Breast epithelium (tissue), 4 donors: Measurements from ENCODE around the gene RAB33A. TPM values are rescaled to one million over a fixed set of nuclear protein-coding genes. Genes with fewer than 3 reads are reported as not detected.

Source experiments
- DNase-seq, 2 donors: peaks; one replicate each; pipeline ENCODE4 v3.0.0-alpha.2; 2019; ENCODE audit warnings: low spot score in 2 of 2
- H3K27ac ChIP-seq, 2 donors: fragments of 200-600 bp; sonication (generic) in 1 of 2; one replicate each; pipeline ENCODE4 v1.5.1; 2016 to 2019; ENCODE audit warnings: mild to moderate bottlenecking in 1 of 2
- H3K27me3 ChIP-seq, 2 donors: fragments of 200-600 bp; sonication (generic) in 1 of 2; one replicate each; pipeline versions ENCODE4 v1.5.1 to v1.6.0; 2017 to 2019; ENCODE audit warnings: control low read depth in 1 of 2, mild to moderate bottlenecking in 1 of 2
- H3K36me3 ChIP-seq: fragments of 200-600 bp; one replicate; pipeline ENCODE4 v1.5.1; 2019
- H3K4me1 ChIP-seq, 2 donors: fragments of 200-600 bp; sonication (generic); one replicate each; pipeline ENCODE4 v1.5.1; 2016 to 2019; ENCODE audit warnings: control low read depth in 1 of 2
- H3K4me3 ChIP-seq, 3 donors: fragments of 200-600 bp; sonication (generic); 1 replicate in 2 of 3; 2 replicates in 1 of 3; pipeline ENCODE4 v1.5.1; 2016 to 2019; ENCODE audit warnings: mild to moderate bottlenecking in 3 of 3, moderate library complexity in 2 of 3
- H3K9me3 ChIP-seq, 2 donors: fragments of 200-600 bp; sonication (generic) in 1 of 2; one replicate each; pipeline ENCODE4 v1.5.1; 2016 to 2019; ENCODE audit warnings: control low read depth in 1 of 2
- POLR2A ChIP-seq: fragments of 450-650 bp; IDR thresholded peaks from one replicate; pipeline ENCODE4 v1.6.1; 2016; ENCODE audit warnings: antibody characterized with exemption, mild to moderate bottlenecking, moderate library complexity
- POLR2AphosphoS5 ChIP-seq, 3 donors: sonication (generic); formaldehyde crosslinking; IDR thresholded peaks; one replicate each; pipeline ENCODE4 v1.6.1; 2017; ENCODE audit warnings: antibody characterized with exemption in 3 of 3
- intact Hi-C: fragments of 100-400 bp; cut with DNase I; formaldehyde crosslinking; loops from one replicate; pipeline ENCODE4 v1.15.1; 2023; ENCODE audit warnings: low total_unique reads
- total RNA-seq, 3 donors: library from RNA; depleted of rRNA; stranded (reverse); fragments of >200 nt; gene quantifications; one replicate each; pipeline ENCODE4 v1.1.0, GENCODE V29; 2016
- TF ChIP-seq, protein P1 (sequence below), 3 donors: fragments of 450-650 bp; IDR thresholded peaks; one replicate each; pipeline ENCODE4 v1.5.1; 2016 to 2017; ENCODE audit warnings: antibody characterized with exemption in 3 of 3, mild to moderate bottlenecking in 3 of 3, moderate library complexity in 3 of 3

Gene RAB33A
- total RNA-seq, 3 donors from 2014 or later = 0.73 to 2.6 (median 1.6) TPM

DNA sequence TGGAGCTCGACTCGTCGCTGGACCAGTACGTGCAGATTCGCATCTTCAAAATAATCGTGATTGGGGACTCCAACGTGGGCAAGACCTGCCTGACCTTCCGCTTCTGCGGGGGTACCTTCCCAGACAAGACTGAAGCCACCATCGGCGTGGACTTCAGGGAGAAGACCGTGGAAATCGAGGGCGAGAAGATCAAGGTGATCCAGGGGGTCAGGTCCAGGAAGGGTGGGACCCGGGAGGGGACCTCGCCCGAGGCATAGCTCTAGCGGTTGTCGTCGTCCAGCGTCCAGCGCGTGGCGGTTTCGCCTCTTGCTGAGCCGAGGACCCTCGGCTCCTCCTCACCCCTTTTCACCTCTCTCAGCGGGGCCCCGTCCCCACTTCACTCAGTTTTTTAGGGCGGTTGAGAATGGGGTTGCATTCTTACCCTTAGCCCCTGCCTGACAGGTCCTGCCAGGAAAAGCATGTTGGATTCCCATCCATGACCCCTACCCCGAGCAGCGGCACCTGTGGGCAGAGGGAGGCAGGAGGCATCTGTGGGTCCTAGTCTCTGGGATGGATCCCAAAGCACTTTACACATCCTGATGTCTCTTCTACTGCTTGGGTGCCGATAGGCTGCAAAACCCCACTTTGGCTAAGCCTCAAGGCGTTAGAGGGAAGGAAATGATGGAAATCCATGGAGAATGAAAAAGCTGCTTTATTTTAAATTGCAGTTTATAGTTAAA, 524 bp downstream of the RAB33A start:
- peak overlapping the region in 1 of 2 donors; percentile 56 for H3K27ac ChIP-seq
- H3K27me3 ChIP-seq = peaks cover 0 to 39% of the 10 kb centered on the region in 2 donors
- no peaks in the 10 kb centered on the region for H3K9me3 ChIP-seq
- DNase-seq = no peak
- H3K36me3 ChIP-seq = no peaks in the 10 kb centered on the region
- H3K4me3 ChIP-seq = peak overlapping the region; percentile 44 to 67 (median 47)
- H3K4me1 ChIP-seq = no peaks in the 10 kb centered on the region
- intact Hi-C loops = no loop called here
- TF ChIP-seq POLR2AphosphoS5 (IDR thresholded peaks at IDR 0.05) (no peak), POLR2A (no peak)
- TF ChIP-seq, protein P1, sequence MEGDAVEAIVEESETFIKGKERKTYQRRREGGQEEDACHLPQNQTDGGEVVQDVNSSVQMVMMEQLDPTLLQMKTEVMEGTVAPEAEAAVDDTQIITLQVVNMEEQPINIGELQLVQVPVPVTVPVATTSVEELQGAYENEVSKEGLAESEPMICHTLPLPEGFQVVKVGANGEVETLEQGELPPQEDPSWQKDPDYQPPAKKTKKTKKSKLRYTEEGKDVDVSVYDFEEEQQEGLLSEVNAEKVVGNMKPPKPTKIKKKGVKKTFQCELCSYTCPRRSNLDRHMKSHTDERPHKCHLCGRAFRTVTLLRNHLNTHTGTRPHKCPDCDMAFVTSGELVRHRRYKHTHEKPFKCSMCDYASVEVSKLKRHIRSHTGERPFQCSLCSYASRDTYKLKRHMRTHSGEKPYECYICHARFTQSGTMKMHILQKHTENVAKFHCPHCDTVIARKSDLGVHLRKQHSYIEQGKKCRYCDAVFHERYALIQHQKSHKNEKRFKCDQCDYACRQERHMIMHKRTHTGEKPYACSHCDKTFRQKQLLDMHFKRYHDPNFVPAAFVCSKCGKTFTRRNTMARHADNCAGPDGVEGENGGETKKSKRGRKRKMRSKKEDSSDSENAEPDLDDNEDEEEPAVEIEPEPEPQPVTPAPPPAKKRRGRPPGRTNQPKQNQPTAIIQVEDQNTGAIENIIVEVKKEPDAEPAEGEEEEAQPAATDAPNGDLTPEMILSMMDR (IDR thresholded peaks at IDR 0.05) = no peak

DNA sequence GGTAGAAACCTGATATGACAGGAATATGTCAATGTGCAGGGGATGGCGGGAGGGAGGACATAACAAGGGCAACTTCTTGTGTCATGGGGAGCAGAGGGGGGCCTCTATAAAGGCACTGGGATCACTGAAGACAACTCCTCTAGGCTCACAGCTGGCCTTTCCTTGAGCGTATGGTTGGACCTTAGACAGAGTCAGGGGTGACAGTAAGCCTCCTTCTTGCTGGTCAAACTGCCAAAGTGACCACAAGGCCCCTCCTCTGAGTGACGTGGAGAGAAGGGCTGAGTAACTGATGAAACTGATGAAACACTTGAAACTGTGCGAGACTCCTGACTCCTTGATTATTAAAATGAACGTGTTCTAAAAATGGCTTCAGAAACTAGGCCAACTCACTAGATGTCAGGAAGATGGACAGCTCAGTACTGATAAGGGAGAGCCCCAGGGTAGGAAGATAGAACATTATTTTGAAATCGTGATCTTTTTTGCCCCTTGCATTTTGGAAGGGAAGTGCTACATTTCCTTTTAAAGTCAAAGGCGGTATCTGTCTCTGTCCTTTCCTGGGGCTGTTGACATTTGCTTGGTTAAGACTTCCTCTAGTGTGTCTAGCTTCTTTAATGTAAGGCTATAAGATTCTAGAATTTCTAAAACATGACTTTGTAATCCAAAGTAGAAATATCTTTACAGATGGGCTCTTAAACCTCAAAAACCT, 1.6 kb downstream of the RAB33A start:
- no peaks in the 10 kb centered on the region for H3K9me3 ChIP-seq
- TF ChIP-seq POLR2AphosphoS5 (IDR thresholded peaks at IDR 0.05) = no peak
- no peak for TF ChIP-seq POLR2A
- TF ChIP-seq, protein P1 (IDR thresholded peaks at IDR 0.05) = no peak
- peak overlapping the region; percentile 38 to 80 for H3K27ac ChIP-seq
- H3K4me1 ChIP-seq = no peaks in the 10 kb centered on the region
- DNase-seq = no peak
- intact Hi-C loops = no loop called here
- peaks cover 0 to 38% of the 10 kb centered on the region in 2 donors for H3K27me3 ChIP-seq
- H3K4me3 ChIP-seq = no peak overlapping the region
- H3K36me3 ChIP-seq = no peaks in the 10 kb centered on the region

DNA sequence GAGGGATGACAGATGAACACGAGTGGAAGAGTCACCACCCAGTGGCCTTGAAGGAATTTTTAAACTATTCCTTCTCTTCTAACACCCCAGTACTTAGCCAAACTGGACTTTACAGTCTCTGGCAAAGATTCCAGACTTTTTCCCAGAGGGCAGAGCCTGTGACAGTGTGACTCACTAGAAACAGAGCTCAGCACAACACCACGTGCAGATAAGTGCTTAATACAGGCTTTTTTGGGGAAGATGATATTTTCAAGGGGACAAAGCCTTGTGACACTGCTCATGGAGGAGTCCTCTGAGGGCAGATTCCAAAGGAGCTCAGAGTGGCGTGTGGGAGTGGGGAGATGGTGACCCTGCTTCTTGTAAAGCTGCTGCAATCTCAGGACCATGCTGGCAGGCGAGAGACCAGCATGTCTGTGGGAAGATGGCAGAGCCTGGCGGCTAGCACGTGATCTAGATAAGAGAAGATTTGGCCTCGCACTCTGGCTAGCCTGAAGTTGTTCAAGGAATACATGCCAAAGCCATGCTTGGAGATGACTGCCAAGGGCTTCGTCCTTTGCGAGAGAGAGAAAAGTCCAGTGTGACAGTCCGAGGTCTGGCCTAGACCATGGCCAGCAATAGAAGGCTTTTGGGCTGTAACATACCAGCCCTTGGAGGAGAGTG, 2.4 kb downstream of the RAB33A start:
- no peaks in the 10 kb centered on the region for H3K36me3 ChIP-seq
- no peak for DNase-seq
- TF ChIP-seq, protein P1 (IDR thresholded peaks at IDR 0.05) = no peak
- TF ChIP-seq POLR2AphosphoS5 (IDR thresholded peaks at IDR 0.05) = peak in 1 of 3 donors; percentile 41
- H3K4me1 ChIP-seq = no peaks in the 10 kb centered on the region
- intact Hi-C loops = no loop called here
- peak overlapping the region; percentile 38 to 80 for H3K27ac ChIP-seq
- no peak overlapping the region for H3K4me3 ChIP-seq
- no peaks in the 10 kb centered on the region for H3K9me3 ChIP-seq
- H3K27me3 ChIP-seq = peaks cover 0 to 33% of the 10 kb centered on the region in 2 donors

DNA sequence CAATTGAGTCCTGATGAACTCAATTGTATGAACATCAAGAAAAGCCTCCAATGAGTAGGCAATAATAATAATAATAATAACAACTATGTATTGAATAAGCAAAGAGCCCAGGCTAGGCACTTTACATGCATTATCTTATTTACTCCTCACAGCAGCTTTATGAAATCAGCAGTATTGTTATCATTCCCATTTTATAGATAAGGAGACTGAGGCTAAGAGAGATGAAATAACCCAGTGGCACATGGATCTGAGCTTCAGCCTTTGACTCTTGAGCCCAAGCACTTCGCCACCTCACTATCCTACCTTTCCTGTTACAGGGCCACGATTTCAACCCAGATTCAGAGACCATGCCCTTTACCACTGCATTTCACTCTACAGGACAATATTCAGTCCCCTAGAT, 3.2 kb downstream of the RAB33A start:
- Histone ChIP-seq H3K4me3 (no peak overlapping the region), H3K27me3 (peaks cover 0 to 33% of the 10 kb centered on the region in 2 donors), H3K27ac (no peak overlapping the region), H3K4me1 (no peaks in the 10 kb centered on the region), H3K9me3 (no peaks in the 10 kb centered on the region), H3K36me3 (no peaks in the 10 kb centered on the region)
- DNase-seq = no peak
- intact Hi-C loops = no loop called here
- TF ChIP-seq, protein P1 (IDR thresholded peaks at IDR 0.05) = no peak
- no peak for TF ChIP-seq POLR2A
- TF ChIP-seq POLR2AphosphoS5 (IDR thresholded peaks at IDR 0.05) = no peak
